ENCODE results near the gene GFRA1.

The GFRA1 gene

DNA sequence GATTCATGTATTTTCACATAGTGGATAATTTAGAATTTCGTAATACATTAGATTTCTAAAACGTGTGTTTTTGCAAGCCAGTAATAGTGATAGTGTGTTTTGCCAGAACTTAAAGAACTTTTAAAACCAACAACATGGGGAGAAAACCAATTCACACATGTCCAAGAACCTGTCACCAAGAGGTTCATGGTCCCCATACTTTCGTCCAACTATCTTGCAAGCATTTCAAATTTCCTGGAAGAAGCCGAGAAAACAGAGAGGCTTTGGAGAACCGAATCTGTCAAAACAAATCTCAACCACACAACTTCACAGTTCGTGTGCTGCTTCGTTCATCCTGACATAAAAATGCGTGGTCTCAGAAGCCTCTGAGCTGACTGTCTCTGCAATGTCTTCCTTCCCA, 31.9 kb downstream of the GFRA1 start:
- no peak for DNase-seq (ENCODE audit: low read depth)

DNA sequence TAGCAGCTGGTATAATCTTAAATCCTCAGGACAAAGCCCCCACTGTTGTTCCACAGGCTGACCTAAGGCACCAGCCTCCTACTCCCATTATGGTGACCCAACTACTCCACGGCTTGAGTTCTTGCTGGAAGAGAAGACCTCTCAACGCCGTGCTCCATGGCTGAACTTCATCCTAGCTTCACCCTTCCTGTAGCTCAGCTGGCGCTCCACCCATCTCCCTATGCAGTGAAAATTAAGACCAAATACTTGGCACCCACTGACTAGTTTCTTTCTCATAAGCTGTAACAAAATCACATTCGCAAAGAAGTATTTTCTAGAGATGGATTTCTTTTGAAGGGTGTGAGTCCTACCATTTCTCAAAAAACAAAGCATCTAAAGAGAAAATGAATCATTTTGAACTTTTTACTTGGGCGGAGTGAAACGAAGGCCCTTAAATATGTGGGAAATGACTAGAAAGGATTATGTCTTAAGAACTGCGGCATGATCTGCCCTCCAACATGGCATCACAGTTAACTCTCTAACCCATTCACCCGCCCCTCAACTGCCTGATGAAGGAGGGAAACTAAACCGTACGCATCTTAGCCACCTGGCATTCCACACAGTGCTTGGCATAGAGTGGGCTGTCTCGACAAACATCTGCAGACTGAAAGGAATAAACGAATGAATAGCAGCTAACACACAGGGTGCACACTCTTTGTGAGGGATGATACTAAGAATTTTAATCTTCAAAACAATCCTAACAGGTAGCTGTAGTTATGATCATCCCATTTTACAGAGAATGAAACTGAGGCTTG, 32.7 kb downstream of the GFRA1 start:
- no peak for DNase-seq (ENCODE audit: low read depth)

DNA sequence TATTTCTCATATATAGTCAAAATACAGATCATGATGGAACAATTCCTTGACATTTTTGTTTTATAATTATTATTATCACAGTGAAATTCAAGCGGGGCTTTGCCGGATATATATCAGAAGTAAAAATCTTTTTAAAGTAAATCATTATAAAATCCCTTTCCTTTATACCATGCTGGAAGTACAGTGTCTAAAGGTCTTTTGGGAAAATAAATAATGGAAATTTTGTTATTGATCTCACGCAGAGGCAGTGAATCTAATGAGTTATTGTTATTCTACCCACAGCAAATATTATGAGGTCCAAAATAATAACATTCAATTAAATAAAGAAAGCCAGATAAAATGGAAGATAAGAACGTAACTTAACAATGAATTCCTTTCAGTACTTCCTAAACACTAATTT, 33.8 kb downstream of the GFRA1 start:
- no peak for DNase-seq (ENCODE audit: low read depth)

DNA sequence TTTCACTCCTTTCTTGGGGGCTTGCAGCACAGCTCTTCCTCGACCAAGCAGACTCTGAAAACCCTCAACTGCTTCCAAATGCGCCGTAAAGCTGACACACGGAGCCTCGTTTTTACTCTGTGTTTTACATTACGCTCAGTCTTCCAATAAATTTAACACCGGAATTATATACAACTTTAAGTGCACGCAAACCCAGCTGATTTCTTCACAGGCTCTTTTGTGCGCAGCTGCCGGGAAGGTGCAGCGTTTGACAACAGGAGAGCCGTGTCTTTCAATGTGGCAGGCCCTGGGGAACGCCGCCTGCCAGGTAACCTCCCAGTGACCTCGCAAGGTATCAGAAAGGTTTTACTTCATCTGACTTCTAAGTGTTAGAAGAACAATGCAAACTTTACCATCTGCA, 35.0 kb downstream of the GFRA1 start:
- no peak for DNase-seq (ENCODE audit: low read depth)

DNA sequence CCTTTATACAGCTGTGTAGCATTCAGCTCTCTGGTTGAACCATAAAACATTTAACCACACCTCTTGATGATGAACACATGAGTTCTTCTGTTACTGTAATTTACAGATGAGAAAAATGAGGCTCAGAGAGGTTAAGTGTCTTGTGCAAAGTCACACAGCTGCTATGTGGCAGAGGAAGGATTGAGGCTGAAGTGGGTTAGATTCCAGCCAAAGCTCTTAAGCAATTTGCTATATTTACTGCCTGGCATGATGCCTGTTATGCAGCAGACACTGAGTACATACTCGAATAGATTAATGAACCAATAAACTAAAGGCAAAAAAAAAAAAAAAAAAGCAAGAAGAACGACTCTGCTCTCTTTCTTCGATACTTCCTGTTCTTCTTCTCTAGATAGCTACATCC, 35.7 kb downstream of the GFRA1 start:
- DNase-seq (ENCODE audit: low read depth): no peak

DNA sequence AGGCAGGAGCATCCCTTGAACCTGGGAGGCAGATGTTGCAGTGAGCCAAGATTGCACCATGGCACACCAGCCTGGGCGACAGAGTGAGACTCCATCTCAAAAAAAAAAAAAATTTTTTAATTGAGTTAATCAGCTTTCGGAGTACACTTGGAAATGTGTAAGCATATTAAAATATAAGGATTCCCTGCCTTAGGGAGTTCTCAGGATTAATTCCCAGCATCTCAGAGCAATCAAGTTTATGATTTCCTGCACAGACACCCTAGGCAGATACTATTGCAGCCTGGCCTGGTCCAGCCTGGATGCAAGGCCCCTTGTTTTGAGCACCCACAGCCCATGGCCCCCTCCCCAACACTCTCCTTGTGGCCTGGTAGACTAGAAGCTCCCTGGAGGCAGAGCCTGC, 39.8 kb downstream of the GFRA1 start:
- no peak for DNase-seq (ENCODE audit: low read depth)

DNA sequence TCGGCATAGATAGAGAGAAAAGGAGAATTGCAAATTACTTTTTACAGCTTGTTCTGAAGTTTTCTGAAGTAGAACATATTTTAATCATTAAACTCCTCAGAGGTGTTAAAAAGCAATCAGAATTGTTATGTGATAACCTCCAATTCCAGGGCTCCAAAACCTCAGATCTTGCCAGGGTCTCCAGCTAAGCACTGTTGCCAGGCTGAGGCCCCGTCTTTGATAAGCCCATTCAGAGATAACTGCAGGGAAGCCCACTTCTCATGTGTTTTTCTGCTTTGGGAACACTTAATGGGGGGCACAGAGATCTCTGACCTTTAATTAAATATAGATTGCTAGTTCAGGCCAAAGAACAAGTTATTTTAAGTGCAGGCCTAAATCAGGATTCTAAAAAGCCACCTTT, 40.4 kb downstream of the GFRA1 start:
- DNase-seq (ENCODE audit: low read depth): no peak

DNA sequence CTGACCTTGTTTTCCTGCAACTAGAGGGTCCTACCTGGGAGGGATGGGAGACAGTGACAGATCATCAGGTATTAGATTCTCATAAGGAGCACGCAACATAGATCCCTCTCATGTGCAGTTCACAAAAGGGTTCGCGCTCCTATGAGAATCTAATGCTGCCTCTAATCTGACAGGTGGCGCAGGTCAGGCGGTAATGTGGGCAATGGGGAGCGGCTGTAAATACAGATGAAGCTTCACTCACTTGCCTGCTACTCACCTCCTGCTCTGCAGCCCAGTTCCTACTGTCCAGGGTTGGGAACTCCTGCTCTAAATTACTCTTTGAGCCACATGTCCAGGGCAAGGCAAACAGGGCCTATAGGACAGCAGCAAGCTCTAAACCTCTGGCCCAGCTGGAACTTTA, 46.2 kb downstream of the GFRA1 start:
- DNase-seq (ENCODE audit: low read depth): no peak

DNA sequence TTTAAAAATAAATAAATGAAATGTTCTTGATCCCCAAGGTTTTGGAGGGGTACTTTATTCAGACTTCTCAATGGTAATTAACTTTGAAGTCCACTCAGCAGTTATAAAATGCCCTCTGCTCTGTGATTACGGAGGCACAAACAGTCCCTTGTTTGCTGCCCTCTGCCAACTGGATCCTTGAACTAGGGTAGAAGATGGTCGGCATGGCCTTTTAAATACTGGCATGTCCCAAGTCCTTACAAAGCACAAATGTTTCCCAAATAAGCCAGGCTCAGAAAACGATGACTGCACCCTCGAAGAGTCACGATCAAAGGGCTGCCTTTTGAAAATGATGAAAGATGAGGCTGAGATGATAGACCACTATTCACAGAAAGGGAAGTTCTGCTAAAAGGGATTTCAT, 47.0 kb downstream of the GFRA1 start:
- no peak for DNase-seq (ENCODE audit: low read depth)

DNA sequence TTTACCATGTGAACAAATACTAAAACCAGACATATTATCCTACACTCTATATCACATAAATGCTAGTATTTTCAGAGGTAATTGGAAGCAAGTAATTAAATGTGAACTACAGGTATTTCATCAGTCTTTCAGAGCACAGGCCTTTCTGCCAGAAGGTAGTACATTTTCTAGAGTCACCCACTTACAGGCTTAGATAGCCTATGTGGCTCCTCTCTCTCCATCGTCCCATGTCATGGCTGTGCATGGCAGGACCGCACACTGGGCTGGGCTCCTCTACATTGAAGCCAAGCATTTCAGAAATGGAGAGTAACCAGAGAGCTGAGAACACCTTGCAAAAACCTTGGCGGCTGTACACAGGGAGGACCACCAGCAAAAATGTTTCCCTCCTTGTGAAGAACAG, 49.7 kb downstream of the GFRA1 start:
- no peak for DNase-seq (ENCODE audit: low read depth)

DNA sequence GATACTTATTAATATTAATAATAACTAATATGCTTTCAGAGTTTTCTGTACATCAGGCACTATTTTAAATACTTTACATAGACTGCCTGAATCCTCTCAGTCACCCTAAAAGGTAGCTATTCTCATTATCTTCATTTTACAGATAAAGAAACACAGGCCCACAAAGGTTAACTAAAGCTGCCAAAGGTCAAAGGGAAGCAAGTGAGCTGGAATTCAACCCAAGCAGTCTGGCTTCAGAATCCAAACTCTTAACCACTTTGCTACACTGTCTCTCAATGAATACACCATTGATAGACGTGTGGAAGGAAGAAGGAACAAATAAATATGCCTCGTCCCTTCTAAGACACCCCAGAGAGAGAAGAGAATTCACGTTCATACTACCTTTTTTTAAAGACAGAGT, 52.0 kb downstream of the GFRA1 start:
- no peak for DNase-seq (ENCODE audit: low read depth)

DNA sequence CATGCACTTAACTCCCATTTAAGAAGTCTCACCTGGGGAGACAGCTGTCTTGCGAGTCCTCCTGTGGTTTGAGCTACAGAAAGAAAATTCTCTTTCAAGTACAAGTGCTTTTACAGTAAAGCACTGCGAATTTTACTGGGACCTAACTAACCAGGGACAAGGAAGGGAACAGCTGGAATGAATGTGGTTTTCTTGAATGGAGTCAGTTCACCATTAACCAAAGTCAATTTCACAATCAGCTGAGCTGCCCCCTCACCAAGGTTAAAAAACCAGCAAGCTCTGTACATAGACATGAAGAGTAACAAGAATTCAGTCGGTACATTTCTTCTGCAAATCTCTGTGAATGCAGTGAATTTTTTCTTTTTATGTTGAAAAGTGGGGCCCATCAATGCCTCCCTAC, 56.3 kb downstream of the GFRA1 start:
- no peak for DNase-seq (ENCODE audit: low read depth)

DNA sequence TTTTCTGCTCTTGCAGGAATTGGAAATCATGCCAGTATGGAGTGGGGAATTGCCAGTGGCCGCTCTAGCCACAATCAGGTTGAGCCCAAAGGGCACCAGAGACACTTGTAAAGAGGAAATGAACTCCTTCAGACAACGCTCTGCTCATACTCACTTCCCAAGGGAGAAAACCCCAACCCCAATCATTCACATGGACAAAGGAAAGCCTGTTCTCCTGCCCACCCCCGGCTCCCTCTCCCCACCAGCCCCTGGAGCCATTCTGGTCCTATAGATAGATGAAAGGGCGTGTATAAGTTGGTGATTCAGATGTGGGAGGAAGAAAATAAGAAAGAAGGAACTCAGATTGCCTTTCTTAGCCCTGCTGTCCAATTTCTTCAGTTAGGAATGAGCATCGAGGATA, 57.4 kb downstream of the GFRA1 start:
- no peak for DNase-seq (ENCODE audit: low read depth)

DNA sequence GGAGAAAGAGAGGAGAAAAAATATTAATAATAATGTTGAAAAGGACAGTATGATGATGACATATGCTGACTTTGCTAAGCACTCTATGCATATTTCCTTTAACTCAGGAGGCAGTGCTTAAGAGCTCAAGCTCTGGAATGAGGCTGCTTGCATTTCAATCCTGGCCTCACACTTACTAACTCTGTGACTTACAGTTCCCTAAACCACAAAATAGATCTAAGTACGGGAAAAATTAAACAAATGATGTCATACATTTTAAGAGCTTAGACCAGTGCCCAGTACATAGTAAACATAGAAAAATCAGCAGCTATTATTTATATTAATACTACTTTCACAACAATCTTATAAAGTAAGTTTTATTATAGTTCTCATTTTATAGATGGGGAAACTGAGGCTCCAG, 61.3 kb downstream of the GFRA1 start:
- no peak for DNase-seq (ENCODE audit: low read depth)

DNA sequence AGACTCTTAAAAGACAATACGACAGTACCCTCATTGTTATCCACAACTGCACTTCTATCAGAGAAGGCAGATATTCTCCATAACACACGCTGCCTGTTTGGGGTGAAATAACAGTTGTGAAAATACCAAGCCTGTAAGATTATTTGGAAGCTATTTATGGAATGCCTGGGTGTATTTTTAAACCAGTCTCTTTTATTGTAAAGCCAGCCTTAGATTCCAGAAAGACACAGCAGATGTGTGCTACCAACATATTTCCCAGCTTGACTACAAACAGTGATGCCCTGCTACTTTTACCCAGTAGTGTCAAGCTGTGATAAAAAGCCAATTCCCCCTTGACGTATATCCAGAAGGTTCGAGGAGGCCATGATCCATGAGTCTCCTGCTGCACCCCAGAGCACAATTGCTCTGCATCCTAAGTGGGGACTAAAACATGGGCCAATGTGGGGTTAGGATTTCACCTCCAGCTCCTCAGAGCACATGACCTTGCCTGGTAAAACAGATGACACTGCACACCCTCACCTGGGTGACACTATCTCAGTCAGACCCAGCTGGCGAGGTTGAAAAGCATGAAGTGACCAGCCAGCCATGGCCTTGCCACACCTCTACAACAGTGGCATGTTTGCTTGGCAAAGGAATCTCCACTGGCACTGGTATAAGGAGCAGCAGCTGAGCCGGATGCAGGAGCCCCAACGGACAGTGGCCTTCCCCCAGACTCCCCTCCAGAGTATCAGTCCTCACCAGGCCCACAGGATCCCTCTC, 62.2 kb downstream of the GFRA1 start:
- no peak for DNase-seq (ENCODE audit: low read depth)

DNA sequence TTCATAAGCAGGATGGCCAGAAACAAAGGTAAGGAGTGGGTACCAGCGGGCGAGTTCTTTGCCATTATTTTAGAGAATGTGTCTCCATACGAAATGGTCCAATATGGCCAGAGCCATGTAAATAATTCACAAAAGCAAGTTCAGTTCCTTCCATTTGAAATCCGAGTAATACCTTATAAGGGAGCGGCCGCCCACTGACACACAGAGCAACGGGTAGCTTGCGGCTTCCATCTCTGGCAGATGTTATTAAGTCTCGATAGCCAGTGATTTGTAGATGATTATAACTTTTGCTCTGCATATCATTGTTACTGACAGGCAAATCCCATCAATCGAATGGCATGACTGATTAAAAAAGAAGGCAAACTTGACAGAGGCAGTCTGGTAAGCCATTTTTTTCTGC, 63.2 kb downstream of the GFRA1 start:
- no peak for DNase-seq (ENCODE audit: low read depth)

DNA sequence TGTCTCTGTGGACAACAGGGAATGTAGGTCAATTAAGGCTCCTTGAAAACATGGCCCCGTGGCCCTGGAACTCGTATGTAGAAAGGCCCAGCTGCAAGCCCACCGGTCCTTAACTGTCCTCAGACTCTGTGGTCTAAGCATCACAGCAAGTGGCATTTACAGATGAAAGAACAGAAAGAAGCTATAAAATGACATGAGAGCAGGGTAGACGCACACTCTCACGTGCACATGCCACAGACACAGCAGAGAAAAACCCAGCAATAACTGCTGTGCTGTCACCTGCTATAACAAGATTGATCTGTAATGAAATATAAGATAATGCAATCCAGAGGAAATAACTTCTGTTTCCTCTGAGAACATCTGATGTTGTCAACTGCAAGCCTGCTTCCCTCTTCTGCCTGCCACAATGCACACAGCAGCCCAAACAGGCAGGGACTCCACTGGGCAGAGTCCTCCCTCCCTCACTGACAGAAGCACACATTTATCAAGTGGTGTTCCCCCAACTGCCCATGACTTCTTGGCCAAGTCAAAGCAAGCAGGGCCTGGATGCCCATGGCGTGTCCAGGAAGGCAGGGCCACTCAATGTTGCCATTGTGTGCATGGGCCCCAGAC, 63.9 kb downstream of the GFRA1 start:
- no peak for DNase-seq (ENCODE audit: low read depth)

DNA sequence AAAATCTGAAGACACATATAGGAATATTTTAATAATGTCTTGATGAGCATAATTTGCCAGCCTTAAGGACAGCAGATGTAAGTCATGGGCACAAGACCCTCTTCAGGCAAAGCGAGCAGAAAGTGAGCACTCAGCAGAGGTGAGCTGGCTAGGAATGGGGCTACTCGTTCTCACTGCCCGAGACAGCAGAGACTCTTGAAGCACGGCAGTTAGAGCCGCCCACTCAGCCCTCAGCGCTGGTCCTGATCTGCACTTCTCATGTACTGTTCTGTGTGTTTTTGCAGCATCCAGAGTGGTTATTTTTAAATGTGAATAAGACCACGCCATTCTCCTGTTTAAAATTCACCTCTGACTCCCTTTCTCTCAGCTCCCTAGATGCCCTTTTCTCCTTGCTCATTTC, 65.3 kb downstream of the GFRA1 start:
- no peak for DNase-seq (ENCODE audit: low read depth)

DNA sequence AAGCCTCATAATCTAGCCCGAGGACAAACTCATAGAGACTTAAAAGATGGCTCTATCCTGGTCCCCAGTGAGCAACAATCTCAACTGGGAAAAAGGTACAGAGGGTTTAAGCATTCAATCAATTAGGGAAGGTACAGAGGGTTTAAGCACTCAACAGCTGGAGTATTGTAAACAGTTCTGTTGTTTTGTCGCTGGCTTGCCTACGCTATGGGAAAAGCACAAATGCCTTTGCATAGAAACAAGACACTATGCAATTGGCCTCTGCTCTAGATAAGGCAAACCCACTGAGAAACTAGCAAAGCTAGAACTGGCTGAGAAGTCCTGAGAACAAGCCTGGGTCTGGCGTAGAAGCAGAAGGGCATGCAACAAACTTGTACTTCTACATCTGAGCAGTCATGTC, 69.3 kb downstream of the GFRA1 start:
- no peak for DNase-seq (ENCODE audit: low read depth)

DNA sequence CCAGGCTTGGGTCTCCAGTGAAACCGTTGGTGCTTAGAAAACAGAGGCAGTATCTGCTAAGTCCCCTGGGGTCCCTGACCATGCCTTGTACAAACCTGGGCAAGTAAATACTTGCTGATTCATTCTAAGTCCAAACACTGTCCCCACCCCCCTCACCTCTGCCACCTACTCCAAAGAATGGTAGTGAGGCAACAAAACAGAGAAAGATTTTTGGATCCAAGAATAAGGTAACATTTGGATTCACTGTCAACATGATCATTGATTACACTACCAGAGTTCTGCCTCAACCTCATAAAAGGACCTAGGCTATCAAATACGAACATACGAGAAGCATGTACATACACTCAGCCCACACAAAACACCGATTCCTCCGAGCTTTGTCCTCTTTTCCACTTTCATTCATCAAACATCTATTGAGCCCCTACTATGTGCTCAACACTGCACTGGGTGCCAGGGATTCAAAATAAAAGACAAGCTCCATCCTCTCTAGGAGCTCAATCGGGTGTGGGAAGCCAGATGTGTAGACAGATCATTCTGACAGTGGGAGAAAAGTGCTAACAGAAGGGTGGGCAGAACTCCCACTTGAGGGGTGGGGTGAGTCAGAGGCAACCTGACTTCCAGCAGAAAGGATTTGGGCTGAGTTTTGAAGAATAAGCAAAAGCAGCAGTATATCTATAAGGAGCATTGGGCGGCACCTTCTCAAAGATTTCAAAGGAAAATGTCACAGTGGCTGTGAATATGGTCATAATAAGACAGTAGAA, 71.2 kb downstream of the GFRA1 start:
- no peak for DNase-seq (ENCODE audit: low read depth)

DNA sequence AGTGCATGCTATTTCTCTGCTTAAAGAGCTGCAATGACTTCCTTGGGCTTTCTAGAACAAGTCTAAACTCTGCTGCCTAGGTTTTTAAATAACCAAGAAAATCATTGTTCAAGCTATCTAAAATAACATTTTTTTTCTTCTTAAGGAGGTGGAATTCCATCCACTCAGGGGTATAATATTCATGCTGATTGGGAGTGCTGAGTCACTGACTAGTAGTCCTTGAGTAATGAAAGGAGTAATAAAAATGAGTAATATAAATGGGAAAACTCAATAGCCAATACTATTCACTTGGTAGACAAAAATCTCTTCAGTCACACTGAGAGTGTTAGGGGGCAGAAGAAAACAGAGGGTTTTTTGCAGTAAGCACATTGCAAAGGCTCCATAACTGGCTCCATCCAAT, 72.0 kb downstream of the GFRA1 start:
- DNase-seq (ENCODE audit: low read depth): no peak

DNA sequence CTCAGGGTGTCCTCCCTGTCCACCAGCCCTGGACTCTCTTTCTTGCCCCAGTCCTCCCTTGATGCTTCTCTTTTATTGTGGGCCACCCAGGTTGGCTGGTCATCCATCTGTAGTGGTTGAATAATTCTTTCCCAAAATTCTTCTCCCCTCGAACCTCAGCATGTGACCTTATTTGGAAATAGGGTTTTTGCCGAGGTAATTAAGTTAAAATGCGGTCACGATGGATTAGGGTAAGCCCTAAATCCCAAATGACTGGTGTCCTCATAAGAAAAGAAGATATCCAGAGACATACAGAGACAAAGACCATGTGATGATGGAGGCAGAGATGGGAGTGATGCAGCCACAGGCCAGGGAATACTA, 74.3 kb downstream of the GFRA1 start:
- no peak for DNase-seq (ENCODE audit: low read depth)
